ENCODE data around the gene ARID1B.

The ARID1B gene

GRCh38 chr6:156950531-156950930 is 173.4 kb downstream of the ARID1B start:
- no peak overlapping the region for H3K4me3 ChIP-seq (ENCODE audit: low read depth, low read length)
- DNase-seq (ENCODE audit: low read depth), result no peak
- TF ChIP-seq, protein P1, sequence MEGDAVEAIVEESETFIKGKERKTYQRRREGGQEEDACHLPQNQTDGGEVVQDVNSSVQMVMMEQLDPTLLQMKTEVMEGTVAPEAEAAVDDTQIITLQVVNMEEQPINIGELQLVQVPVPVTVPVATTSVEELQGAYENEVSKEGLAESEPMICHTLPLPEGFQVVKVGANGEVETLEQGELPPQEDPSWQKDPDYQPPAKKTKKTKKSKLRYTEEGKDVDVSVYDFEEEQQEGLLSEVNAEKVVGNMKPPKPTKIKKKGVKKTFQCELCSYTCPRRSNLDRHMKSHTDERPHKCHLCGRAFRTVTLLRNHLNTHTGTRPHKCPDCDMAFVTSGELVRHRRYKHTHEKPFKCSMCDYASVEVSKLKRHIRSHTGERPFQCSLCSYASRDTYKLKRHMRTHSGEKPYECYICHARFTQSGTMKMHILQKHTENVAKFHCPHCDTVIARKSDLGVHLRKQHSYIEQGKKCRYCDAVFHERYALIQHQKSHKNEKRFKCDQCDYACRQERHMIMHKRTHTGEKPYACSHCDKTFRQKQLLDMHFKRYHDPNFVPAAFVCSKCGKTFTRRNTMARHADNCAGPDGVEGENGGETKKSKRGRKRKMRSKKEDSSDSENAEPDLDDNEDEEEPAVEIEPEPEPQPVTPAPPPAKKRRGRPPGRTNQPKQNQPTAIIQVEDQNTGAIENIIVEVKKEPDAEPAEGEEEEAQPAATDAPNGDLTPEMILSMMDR (IDR thresholded peaks at IDR 0.05; ENCODE audit: insufficient read depth, low read depth, low read length, missing control alignments), result no peak

GRCh38 chr6:156952401-156952800 is 175.2 kb downstream of the ARID1B start:
- TF ChIP-seq, protein P1 (IDR thresholded peaks at IDR 0.05; ENCODE audit: insufficient read depth, low read depth, low read length, missing control alignments), result no peak
- DNase-seq (ENCODE audit: low read depth), result no peak
- H3K4me3 ChIP-seq (ENCODE audit: low read depth, low read length), result no peak overlapping the region

DNA sequence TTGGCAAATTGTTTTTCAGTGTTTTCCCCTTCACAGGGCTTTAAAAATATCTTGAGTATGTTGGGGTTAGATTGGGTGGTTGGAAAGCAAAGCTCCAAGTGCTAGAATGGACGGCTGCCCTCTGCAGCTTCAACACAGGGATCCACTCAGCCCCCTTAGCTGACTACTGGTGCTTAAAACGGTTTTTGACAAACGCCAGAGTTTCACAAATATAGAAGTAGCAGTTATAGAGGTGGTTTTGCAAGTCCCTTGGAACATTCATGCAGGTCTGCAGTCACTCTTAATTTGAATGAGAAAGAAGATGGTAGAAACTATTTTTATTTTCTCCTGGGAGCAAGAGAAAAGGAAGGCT is 175.9 kb downstream of the ARID1B start:
- no peak overlapping the region for H3K4me3 ChIP-seq (ENCODE audit: low read depth, low read length)
- DNase-seq (ENCODE audit: low read depth), result no peak
- TF ChIP-seq, protein P1 (IDR thresholded peaks at IDR 0.05; ENCODE audit: insufficient read depth, low read depth, low read length, missing control alignments), result no peak

DNA sequence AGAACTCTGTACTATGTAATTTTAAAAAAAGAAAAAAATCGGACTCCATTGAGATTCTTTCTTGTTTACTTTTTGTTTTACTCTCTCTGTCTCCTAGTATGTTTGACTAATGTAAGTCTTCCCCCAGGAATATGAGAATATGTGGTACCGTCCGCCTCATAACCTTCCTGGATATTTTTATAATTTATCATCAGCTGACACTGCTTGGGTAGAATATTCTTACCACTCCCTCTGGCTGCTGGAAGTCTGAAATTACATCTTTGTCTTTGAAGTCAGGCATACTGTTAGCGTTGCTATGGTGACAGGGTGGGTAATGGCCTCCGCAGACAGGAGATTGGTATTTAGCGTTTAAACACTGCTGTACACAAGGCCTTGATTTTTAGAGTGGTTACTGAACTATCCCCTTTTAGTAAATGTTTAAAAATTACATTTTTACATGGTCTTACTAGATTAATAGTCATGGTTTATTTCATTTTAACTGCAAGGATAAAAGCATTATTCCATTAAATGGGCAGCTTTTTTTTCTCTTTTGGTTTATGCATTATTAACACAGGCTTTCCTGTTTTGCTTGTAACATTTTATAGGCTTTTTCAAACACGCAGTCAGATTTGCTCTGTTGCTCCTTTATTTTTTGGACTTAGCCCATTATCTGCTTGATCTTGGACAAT is 176.4 kb downstream of the ARID1B start:
- H3K4me3 ChIP-seq (ENCODE audit: low read depth, low read length), result no peak overlapping the region
- DNase-seq (ENCODE audit: low read depth), result no peak
- TF ChIP-seq, protein P1 (IDR thresholded peaks at IDR 0.05; ENCODE audit: insufficient read depth, low read depth, low read length, missing control alignments), result no peak

DNA sequence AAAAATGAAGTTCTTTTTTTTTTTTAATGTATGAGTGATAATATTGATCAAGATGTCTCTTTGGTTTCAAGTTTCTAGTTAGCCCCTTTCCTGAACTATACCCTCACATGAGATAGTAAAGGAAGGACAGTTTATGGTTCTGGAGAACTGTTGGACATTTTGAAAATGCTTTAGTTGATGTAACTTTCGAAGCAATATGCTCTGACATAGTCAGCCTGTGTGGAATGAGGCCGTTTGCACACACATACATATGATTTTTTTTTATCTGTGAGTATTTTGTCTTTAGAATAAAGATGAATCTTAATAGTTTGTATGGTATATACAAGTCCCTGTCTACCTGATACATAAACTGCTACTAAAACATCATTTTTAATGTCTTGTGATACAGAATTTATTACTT is 177.0 kb downstream of the ARID1B start:
- DNase-seq (ENCODE audit: low read depth), result no peak
- TF ChIP-seq, protein P1 (IDR thresholded peaks at IDR 0.05; ENCODE audit: insufficient read depth, low read depth, low read length, missing control alignments), result no peak
- H3K4me3 ChIP-seq (ENCODE audit: low read depth, low read length), result no peak overlapping the region

DNA sequence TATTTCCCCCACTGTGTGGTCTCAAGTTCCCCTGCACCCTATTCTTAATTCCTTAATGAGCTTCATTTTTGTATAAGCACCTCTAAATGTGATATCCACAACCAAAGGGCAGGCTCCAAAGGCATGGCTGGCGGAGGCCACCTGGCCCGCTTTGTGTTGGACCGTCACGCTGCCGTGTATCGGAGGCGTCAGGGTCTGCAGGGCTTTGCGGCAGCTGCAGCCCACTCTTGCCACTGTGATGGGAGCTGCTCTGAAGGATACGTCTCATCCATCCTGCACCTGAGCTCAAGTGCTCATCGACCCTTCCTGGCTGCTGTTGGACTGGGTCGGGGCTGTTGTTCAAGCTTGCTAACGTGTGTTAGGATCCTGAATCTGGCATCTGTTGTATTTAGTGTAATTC is 177.6 kb downstream of the ARID1B start:
- no peak overlapping the region for H3K4me3 ChIP-seq (ENCODE audit: low read depth, low read length)
- TF ChIP-seq, protein P1 (IDR thresholded peaks at IDR 0.05; ENCODE audit: insufficient read depth, low read depth, low read length, missing control alignments), result no peak
- no peak for DNase-seq (ENCODE audit: low read depth)
